Breast epithelium (tissue), 4 donors: ENCODE data around the gene KRT86. TPM values are rescaled to one million over a fixed set of nuclear protein-coding genes. Genes with fewer than 3 reads are reported as not detected.
A peak's percentile ranks its signal among the peaks of the same experiment; 100 is the strongest.
"Not testable (repeated sequence)": the region's sequence is repeated elsewhere in the genome, so short reads cannot be mapped to it uniquely, and the experiment has no call there.

Experiments used
- DNase-seq, 2 donors: peaks; one replicate each; pipeline ENCODE4 v3.0.0-alpha.2; 2019; ENCODE audit warnings: low spot score in 2 of 2
- H3K27ac ChIP-seq, 2 donors: fragments of 200-600 bp; sonication (generic) in 1 of 2; one replicate each; pipeline ENCODE4 v1.5.1; 2016 to 2019; ENCODE audit warnings: mild to moderate bottlenecking in 1 of 2
- H3K27me3 ChIP-seq, 2 donors: fragments of 200-600 bp; sonication (generic) in 1 of 2; one replicate each; pipeline versions ENCODE4 v1.5.1 to v1.6.0; 2017 to 2019; ENCODE audit warnings: control low read depth in 1 of 2, mild to moderate bottlenecking in 1 of 2
- H3K36me3 ChIP-seq: fragments of 200-600 bp; one replicate; pipeline ENCODE4 v1.5.1; 2019
- H3K4me1 ChIP-seq, 2 donors: fragments of 200-600 bp; sonication (generic); one replicate each; pipeline ENCODE4 v1.5.1; 2016 to 2019; ENCODE audit warnings: control low read depth in 1 of 2
- H3K4me3 ChIP-seq, 3 donors: fragments of 200-600 bp; sonication (generic); 1 replicate in 2 of 3; 2 replicates in 1 of 3; pipeline ENCODE4 v1.5.1; 2016 to 2019; ENCODE audit warnings: mild to moderate bottlenecking in 3 of 3, moderate library complexity in 2 of 3
- H3K9me3 ChIP-seq, 2 donors: fragments of 200-600 bp; sonication (generic) in 1 of 2; one replicate each; pipeline ENCODE4 v1.5.1; 2016 to 2019; ENCODE audit warnings: control low read depth in 1 of 2
- POLR2A ChIP-seq: fragments of 450-650 bp; IDR thresholded peaks from one replicate; pipeline ENCODE4 v1.6.1; 2016; ENCODE audit warnings: antibody characterized with exemption, mild to moderate bottlenecking, moderate library complexity
- POLR2AphosphoS5 ChIP-seq, 3 donors: sonication (generic); formaldehyde crosslinking; IDR thresholded peaks; one replicate each; pipeline ENCODE4 v1.6.1; 2017; ENCODE audit warnings: antibody characterized with exemption in 3 of 3
- intact Hi-C: fragments of 100-400 bp; cut with DNase I; formaldehyde crosslinking; loops from one replicate; pipeline ENCODE4 v1.15.1; 2023; ENCODE audit warnings: low total_unique reads
- total RNA-seq, 3 donors: library from RNA; depleted of rRNA; stranded (reverse); fragments of >200 nt; gene quantifications; one replicate each; pipeline ENCODE4 v1.1.0, GENCODE V29; 2016
- TF ChIP-seq, protein P1 (sequence below), 3 donors: fragments of 450-650 bp; IDR thresholded peaks; one replicate each; pipeline ENCODE4 v1.5.1; 2016 to 2017; ENCODE audit warnings: antibody characterized with exemption in 3 of 3, mild to moderate bottlenecking in 3 of 3, moderate library complexity in 3 of 3

KRT86 gene
- total RNA-seq, 3 donors from 2014 or later, result 0.66 to 2.2 TPM; not detected in 1

DNA sequence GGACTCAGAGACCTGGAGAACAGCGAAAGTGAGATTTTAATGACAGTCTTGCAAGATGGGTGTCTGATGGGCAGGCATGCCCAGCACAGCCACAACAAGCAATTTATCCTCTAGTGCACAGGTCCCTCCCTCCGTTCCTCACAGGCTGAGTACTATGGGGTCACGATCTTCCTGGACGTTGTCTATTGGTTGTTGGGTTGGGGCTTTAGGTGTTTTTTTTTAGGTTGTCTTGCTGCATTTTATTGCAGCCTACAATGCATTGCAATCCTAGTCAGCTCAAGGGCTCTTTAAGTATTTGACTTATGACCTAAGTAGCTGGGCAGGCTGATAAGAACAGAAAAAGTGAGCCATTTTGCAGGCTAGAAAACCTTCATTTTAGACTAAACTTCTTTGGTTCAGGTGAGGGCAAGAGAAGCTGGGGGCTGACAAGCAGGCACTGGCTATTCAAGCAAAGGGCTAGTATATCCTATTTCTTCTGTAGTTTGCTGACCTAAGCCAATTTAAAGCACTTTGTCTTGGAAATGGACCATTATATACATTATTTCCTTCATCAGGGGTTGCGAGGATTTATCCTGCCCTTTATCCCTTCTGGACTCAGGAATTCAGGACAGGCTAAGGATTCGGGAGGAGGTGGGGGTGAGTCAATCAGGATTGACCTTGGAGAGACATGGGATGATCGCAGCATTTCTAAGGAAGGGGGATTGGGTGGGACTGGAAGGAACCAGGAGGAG lies 35.4 kb upstream of the KRT86 start:
- DNase-seq, result peak in 1 of 2 donors; percentile 15
- Histone ChIP-seq H3K27me3 (no peaks in the 10 kb centered on the region), H3K9me3 (no peaks in the 10 kb centered on the region), H3K36me3 (no peaks in the 10 kb centered on the region), H3K4me1 (peaks cover 19 to 21% of the 10 kb centered on the region in 2 donors), H3K27ac (peak overlapping the region; percentile 98), H3K4me3 (no peak overlapping the region)
- intact Hi-C loops, result no loop called here
- TF ChIP-seq POLR2A (no peak), POLR2AphosphoS5 (IDR thresholded peaks at IDR 0.05) (peak in 1 of 3 donors; percentile 2)
- TF ChIP-seq, protein P1, sequence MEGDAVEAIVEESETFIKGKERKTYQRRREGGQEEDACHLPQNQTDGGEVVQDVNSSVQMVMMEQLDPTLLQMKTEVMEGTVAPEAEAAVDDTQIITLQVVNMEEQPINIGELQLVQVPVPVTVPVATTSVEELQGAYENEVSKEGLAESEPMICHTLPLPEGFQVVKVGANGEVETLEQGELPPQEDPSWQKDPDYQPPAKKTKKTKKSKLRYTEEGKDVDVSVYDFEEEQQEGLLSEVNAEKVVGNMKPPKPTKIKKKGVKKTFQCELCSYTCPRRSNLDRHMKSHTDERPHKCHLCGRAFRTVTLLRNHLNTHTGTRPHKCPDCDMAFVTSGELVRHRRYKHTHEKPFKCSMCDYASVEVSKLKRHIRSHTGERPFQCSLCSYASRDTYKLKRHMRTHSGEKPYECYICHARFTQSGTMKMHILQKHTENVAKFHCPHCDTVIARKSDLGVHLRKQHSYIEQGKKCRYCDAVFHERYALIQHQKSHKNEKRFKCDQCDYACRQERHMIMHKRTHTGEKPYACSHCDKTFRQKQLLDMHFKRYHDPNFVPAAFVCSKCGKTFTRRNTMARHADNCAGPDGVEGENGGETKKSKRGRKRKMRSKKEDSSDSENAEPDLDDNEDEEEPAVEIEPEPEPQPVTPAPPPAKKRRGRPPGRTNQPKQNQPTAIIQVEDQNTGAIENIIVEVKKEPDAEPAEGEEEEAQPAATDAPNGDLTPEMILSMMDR (IDR thresholded peaks at IDR 0.05), result no peak

DNA sequence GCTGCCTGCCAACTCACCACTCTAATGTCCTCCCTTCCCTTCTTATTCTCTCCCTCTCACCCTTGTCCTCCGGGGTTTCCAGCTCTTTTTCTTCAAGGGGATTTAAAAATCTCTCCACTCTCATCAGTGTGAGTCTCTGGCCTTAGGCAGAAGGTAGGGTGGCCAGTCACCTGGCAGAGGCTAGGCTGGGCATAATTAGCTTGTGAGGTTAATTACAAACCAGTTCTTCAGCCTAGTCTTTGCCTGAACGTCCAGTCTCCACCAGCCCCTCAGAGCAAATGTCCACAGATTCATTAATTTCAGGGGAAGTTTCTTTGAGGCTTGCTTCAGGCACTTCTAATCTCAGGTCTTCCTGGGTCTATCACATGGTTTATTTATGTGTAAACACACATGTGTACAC lies 34.7 kb upstream of the KRT86 start:
- H3K4me3 ChIP-seq, result no peak overlapping the region
- intact Hi-C loops, result no loop called here
- no peaks in the 10 kb centered on the region for H3K27me3 ChIP-seq
- no peak for DNase-seq
- no peaks in the 10 kb centered on the region for H3K9me3 ChIP-seq
- TF ChIP-seq POLR2AphosphoS5 (IDR thresholded peaks at IDR 0.05), result peak in 1 of 3 donors; percentile 9
- TF ChIP-seq POLR2A, result no peak
- H3K27ac ChIP-seq, result peak overlapping the region; percentile 98
- no peaks in the 10 kb centered on the region for H3K36me3 ChIP-seq
- peaks cover 26 to 28% of the 10 kb centered on the region in 2 donors for H3K4me1 ChIP-seq

DNA sequence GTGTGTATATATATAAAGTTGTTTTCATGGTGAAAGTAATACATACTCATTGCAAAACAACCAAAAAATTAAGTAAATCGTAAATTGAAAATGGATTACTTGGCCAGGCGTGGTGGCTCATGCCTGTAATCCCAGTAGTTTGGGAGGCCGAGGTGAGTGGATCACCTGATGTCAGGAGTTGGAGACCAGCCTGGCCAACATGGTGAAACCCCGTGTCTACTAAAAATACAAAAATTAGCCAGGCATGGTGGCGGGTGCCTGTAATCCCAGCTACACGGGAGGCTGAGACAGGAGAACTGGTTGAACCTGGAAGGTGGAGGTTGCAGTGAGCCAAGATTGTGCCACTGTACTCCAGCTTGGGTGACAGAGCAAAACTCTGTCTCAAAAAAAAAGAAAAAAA lies 34.2 kb upstream of the KRT86 start:
- Histone ChIP-seq H3K27ac (peak overlapping the region in 1 of 2 donors; percentile 98), H3K4me1 (peaks cover 27 to 33% of the 10 kb centered on the region in 2 donors)
- H3K4me3 ChIP-seq, H3K36me3 ChIP-seq, H3K9me3 ChIP-seq, intact Hi-C loops, H3K27me3 ChIP-seq: not testable (repeated sequence)
- peak in 1 of 2 donors; percentile 43 for DNase-seq

DNA sequence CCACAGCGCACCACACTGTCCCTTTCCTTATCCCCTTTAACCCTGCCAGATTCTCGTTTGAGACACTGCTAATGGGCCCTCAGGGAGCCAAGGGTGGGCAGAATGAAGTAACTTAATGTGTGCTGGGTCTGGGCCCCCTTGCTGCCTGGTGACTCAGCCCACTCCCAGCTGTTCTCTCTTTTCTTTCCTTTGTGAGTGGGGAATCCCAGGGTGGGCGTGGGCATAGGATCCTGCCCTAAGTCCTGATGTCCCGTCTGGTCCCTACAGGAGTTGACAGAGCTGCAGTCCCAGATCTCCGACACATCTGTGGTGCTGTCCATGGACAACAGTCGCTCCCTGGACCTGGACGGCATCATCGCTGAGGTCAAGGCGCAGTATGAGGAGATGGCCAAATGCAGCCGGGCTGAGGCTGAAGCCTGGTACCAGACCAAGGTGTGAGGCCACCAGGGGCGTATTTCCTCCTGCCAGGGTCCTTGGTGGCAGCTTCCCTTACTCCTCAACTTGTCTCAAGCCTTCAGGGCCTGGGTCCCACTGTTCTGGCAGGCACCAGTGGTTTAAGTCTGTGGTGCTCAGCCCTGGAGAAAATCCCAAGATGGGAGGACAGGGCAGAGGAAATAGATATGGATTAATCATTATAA lies 33.1 kb upstream of the KRT86 start:
- TF ChIP-seq POLR2AphosphoS5 (IDR thresholded peaks at IDR 0.05) (peak in 2 of 3 donors; percentile 28 to 53), POLR2A (no peak)
- H3K9me3 ChIP-seq, result no peaks in the 10 kb centered on the region
- peak in 1 of 2 donors; percentile 47 for DNase-seq
- peaks cover 24 to 35% of the 10 kb centered on the region in 2 donors for H3K4me1 ChIP-seq
- H3K27ac ChIP-seq, result peak overlapping the region; percentile 36 to 98
- no peak overlapping the region for H3K4me3 ChIP-seq
- H3K36me3 ChIP-seq, result no peaks in the 10 kb centered on the region
- intact Hi-C loops, result no loop called here
- H3K27me3 ChIP-seq, result no peaks in the 10 kb centered on the region

DNA sequence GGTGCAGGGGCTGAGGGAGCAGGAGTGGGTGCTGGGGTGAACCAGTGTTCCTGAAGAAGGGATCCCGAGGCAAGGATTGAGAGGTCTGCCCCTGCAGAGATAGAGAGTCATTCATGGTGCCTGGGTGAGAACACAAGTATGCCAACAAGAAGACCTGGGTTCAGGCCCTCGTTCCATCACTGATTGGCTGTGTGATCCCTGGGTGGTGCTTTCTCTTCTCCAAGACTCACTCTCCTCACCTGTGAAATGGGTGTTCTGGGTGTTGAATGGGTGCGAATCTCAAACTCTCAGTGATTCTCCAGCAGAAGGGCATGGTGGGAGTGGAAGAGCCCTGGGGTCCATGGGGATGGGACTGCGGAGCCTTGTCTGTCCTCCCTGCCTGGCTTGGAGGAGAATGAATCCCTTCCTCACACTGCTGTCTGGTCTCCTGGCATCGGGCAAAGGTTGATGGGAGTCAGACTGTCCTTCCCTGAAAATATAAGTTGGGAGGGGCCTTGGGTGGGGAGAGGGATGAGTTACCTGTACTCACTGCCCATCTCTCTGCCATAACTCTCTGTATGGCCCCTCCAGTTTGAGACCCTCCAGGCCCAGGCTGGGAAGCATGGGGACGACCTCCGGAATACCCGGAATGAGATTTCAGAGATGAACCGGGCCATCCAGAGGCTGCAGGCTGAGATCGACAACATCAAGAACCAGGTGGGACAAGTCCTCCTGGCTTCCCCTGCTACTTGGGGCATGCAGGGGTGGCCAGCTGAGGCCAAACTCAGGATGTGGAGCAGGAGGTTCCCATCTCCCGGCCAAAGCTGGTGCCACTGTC lies 31.8 kb upstream of the KRT86 start:
- Histone ChIP-seq H3K36me3 (no peaks in the 10 kb centered on the region), H3K4me3 (no peak overlapping the region), H3K27me3 (no peaks in the 10 kb centered on the region), H3K4me1 (peaks cover 23 to 46% of the 10 kb centered on the region in 2 donors), H3K27ac (peak overlapping the region; percentile 97 to 98), H3K9me3 (no peaks in the 10 kb centered on the region)
- TF ChIP-seq, protein P1 (IDR thresholded peaks at IDR 0.05), result no peak
- TF ChIP-seq POLR2A (no peak), POLR2AphosphoS5 (IDR thresholded peaks at IDR 0.05) (peak in 1 of 3 donors; percentile 26)
- intact Hi-C loops, result no loop called here
- DNase-seq, result peak in 1 of 2 donors; percentile 27

DNA sequence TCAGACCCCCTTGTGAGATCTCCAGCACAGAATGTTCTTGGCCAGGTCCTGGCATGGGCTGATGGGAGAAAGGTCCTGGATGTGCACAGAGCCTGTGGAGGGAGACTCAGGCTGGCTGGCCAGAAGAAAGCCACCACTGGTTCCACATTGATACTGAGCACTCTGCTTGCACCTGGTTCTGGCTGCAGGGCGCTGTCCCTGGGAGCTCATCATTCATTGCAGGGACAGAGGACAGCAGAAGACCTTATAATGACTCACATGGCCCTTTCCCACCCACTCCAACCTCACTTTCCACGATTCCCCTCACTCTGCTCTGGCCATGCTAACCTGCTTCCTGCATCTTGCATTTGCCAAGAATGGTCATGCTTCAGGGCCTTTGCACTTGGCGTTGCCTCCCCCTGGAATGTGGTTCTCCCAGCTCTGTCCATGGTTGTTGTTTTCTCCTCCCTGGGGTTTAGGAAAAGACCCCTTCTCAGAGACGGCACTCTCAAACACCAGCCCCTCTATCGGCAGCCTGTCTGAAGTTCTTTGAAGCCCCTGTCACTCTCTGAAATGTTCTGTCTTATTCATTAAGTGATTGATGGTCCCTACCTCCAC lies 31.1 kb upstream of the KRT86 start:
- no peaks in the 10 kb centered on the region for H3K36me3 ChIP-seq
- H3K27me3 ChIP-seq, result no peaks in the 10 kb centered on the region
- H3K27ac ChIP-seq, result peak overlapping the region; percentile 97 to 98
- peaks cover 23 to 53% of the 10 kb centered on the region in 2 donors for H3K4me1 ChIP-seq
- TF ChIP-seq POLR2A (no peak), POLR2AphosphoS5 (IDR thresholded peaks at IDR 0.05) (peak; percentile 28 to 92 (median 57))
- TF ChIP-seq, protein P1 (IDR thresholded peaks at IDR 0.05), result no peak
- intact Hi-C loops, result no loop called here
- peak; percentile 75 to 81 for DNase-seq
- H3K9me3 ChIP-seq, result no peaks in the 10 kb centered on the region
- H3K4me3 ChIP-seq, result peak overlapping the region in 1 of 3 donors; percentile 31
